Endothelial cell of umbilical vein (primary cell): ENCODE results near the gene PRMT1. TPM values are rescaled to one million over a fixed set of nuclear protein-coding genes. Genes with fewer than 3 reads are reported as not detected.

ENCODE experiments used
- BruUV-seq: library from RNA; stranded (reverse); fragments of 400-500 nt; replicated peaks from 2 replicates; lab custom pipeline; 2021; lab: Mats Ljungman, UMichigan
- CTCF ChIA-PET: fragments of 300-600, 350-600 bp; sonication (Branson Sonifier 250); formaldehyde crosslinking; loops from one replicate; lab custom pipeline; 2021; ENCODE audit warnings: antibody characterized with exemption, inconsistent platforms; lab: Charles Lee
- POLR2A ChIA-PET: fragments of 300-600, 350-600 bp; sonication (Branson Sonifier 250); formaldehyde crosslinking; loops from one replicate; lab custom pipeline; 2021; ENCODE audit warnings: antibody characterized with exemption, inconsistent platforms; lab: Charles Lee
- DNase-seq: peaks from one replicate; pipeline ENCODE4 v3.0.0-alpha.2; 2011; ENCODE audit warnings: low read depth, low spot score
- FAIRE-seq: peaks from 2 replicates; lab custom pipeline; 2011; peaks lifted over from hg19 to GRCh38; lab: Jason Lieb, UNC
- H2AFZ ChIP-seq: 2 replicates; pipeline ENCODE4 v1.6.0; 2012; ENCODE audit warnings: low read depth, low read length, control low read depth, inconsistent platforms
- H3K27ac ChIP-seq: 2 replicates; pipeline ENCODE4 v1.5.1; 2011; ENCODE audit warnings: low read depth, mild to moderate bottlenecking, control low read depth, low read length, moderate library complexity; ENCODE audit not compliant: insufficient read depth
- H3K27me3 ChIP-seq, 2 experiments: 2 replicates each; pipeline versions ENCODE4 v1.6.0 to v1.6.1; 2011; ENCODE audit warnings: low read length in 2 of 2, mixed read lengths in 1 of 2; ENCODE audit not compliant: control insufficient read depth in 2 of 2, insufficient read depth in 2 of 2
- H3K36me3 ChIP-seq, 2 experiments: 2 replicates in 1 of 2; 3 replicates in 1 of 2; pipeline ENCODE4 v1.5.1; 2011; ENCODE audit warnings: low read length in 2 of 2, mild to moderate bottlenecking in 1 of 2, moderate library complexity in 1 of 2; ENCODE audit not compliant: control insufficient read depth in 2 of 2, insufficient read depth in 2 of 2; ENCODE audit errors: extremely low read depth in 1 of 2
- H3K4me1 ChIP-seq: 3 replicates; pipeline ENCODE4 v1.5.1; 2011; ENCODE audit warnings: mild to moderate bottlenecking, low read length; ENCODE audit not compliant: control insufficient read depth, insufficient read depth; ENCODE audit errors: extremely low read depth
- H3K4me2 ChIP-seq: 2 replicates; pipeline ENCODE4 v1.6.1; 2011; ENCODE audit warnings: low read length, control low read depth, mixed read lengths; ENCODE audit not compliant: insufficient read depth
- H3K4me3 ChIP-seq, 3 experiments: fragments of 200-600 bp in 1 of 3; sonication (generic), shearing (Covaris generic) in 1 of 3; replicated peaks in 1 of 3; 2 replicates each; pipeline ENCODE4 v1.5.1; 2011 to 2016; ENCODE audit warnings: control low read depth in 3 of 3, low read length in 3 of 3, mild to moderate bottlenecking in 2 of 3, inconsistent platforms in 1 of 3, low read depth in 1 of 3, moderate library complexity in 1 of 3; ENCODE audit not compliant: insufficient read depth in 1 of 3
- H3K79me2 ChIP-seq: 2 replicates; pipeline ENCODE4 v1.6.0; 2012; ENCODE audit warnings: low read length, inconsistent platforms; ENCODE audit not compliant: control insufficient read depth, insufficient read depth
- H3K9ac ChIP-seq: replicated peaks from 2 replicates; pipeline ENCODE3; 2011; ENCODE audit warnings: low read length, control low read depth; ENCODE audit not compliant: insufficient read depth; ENCODE audit errors: extremely low read depth
- H3K9me1 ChIP-seq: replicated peaks from 3 replicates; pipeline ENCODE4 v1.6.0; 2011; ENCODE audit warnings: mild to moderate bottlenecking, low read length; ENCODE audit not compliant: control insufficient read depth, insufficient read depth; ENCODE audit errors: extremely low read depth
- H3K9me3 ChIP-seq: replicated peaks from 2 replicates; pipeline ENCODE4 v1.5.1; 2012; ENCODE audit warnings: low read length, inconsistent platforms; ENCODE audit not compliant: control insufficient read depth, insufficient read depth
- H4K20me1 ChIP-seq: replicated peaks from 2 replicates; pipeline ENCODE3; 2011; ENCODE audit warnings: mild to moderate bottlenecking, low read length; ENCODE audit not compliant: control insufficient read depth, insufficient read depth; ENCODE audit errors: extremely low read depth
- EZH2 ChIP-seq: IDR thresholded peaks from 2 replicates; pipeline ENCODE4 v1.6.1; 2012; ENCODE audit warnings: borderline replicate concordance, low read depth, mild to moderate bottlenecking, moderate library complexity, low read length, inconsistent platforms; ENCODE audit not compliant: severe bottlenecking
- FOS ChIP-seq: IDR thresholded peaks from 2 replicates; pipeline ENCODE4 v1.6.1; 2011; ENCODE audit warnings: mild to moderate bottlenecking, low read length, moderate library complexity, borderline replicate concordance; ENCODE audit not compliant: insufficient read depth
- GATA2 ChIP-seq: IDR thresholded peaks from 2 replicates; pipeline ENCODE4 v1.7.0; 2011; ENCODE audit warnings: low read depth, mild to moderate bottlenecking, moderate library complexity, mixed read lengths, low read length; ENCODE audit not compliant: insufficient read length, insufficient read depth
- JUN ChIP-seq: IDR thresholded peaks from 2 replicates; pipeline ENCODE4 v1.6.1; 2011; ENCODE audit warnings: borderline replicate concordance, low read depth; ENCODE audit not compliant: insufficient read length, insufficient read depth
- MYC ChIP-seq: IDR thresholded peaks from one replicate; pipeline ENCODE4 v1.6.1; 2011; ENCODE audit warnings: mild to moderate bottlenecking, low read depth, low read length
- POLR2A ChIP-seq: IDR thresholded peaks from 2 replicates; pipeline ENCODE4 v1.6.1; 2012; ENCODE audit warnings: low read depth, mild to moderate bottlenecking, control low read depth, low read length
- POLR2AphosphoS5 ChIP-seq: IDR thresholded peaks from 2 replicates; pipeline ENCODE4 v1.6.1; 2012; ENCODE audit warnings: low read depth, mild to moderate bottlenecking, control low read depth, low read length, moderate library complexity; ENCODE audit not compliant: insufficient read depth
- dilution Hi-C: fragments of 300-500 bp; cut with MboI; formaldehyde crosslinking; loops from one replicate; pipeline ENCODE4 v1.15.0; 2019; ENCODE audit warnings: low sequenced_read_pairs; ENCODE audit not compliant: extremely low pct_ligation_motif_present
- intact Hi-C: fragments of 100-400 bp; cut with micrococcal nuclease; formaldehyde crosslinking; loops from one replicate; pipeline ENCODE4 v1.10.0; 2022
- polyA plus RNA-seq, 4 experiments: library from polyadenylated mRNA; depleted of rRNA in 3 of 4; stranded (reverse) in 3 of 4; unstranded in 1 of 4; fragments of >200 nt; gene quantifications; 2 replicates each; pipeline versions ENCODE4 v1.2.1 to v1.2.3, GENCODE V29; 2011 to 2012; ENCODE audit warnings: missing spikeins in 1 of 4
- total RNA-seq: library from RNA; stranded (reverse); gene quantifications from 2 replicates; pipeline ENCODE4 v1.2.3, GENCODE V29; 2021
- TF ChIP-seq, protein P1 (sequence below): IDR thresholded peaks from 2 replicates; pipeline ENCODE4 v1.6.1; 2011; ENCODE audit not compliant: insufficient read depth, insufficient read length
- TF ChIP-seq, protein P2 (sequence below), 2 donors: IDR thresholded peaks; 1 replicate in 1 of 2; 2 replicates in 1 of 2; pipeline ENCODE4 v1.5.1; 2011; ENCODE audit warnings: low read length in 2 of 2, mild to moderate bottlenecking in 2 of 2, moderate library complexity in 2 of 2, control low read depth in 1 of 2, inconsistent platforms in 1 of 2, low read depth in 1 of 2; ENCODE audit not compliant: insufficient read depth in 1 of 2; ENCODE audit errors: extremely low read depth in 1 of 2

Gene PRMT1
- total and polyA plus RNA-seq, 2 donors (not counting 3 experiments of a cell fraction or from before 2014, with no cell fraction given): 242 to 542 TPM

DNA sequence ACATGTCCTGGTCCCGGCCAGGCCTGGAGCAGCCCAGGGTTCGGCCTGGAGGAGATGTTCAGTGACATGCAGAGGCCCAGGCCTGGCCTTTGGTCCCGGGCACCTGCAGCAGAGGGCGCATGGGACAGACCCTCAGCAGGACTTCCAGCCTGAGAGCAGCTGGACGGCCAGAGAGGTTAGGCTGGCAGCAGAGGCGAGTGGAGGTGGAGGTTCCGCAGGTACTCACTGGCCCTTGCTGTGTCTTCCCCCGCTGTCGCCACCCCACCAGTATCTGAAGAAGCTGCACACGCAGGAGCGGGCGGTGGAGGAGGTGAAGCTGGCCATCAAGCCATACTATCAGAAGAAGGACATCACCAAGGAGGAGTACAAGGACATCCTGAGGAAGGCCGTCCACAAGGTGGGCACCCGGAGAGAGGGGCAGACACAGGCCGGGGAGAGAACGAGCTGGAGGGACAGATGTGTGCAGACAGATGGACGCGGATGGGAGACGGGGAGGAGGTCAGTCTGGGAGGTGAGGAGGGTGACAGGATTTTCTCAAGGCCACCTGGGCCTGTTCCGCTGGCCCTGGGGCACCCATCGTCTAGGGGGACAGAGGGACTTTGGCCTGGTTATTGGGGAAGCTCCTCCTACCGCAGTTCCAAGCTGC, 19.5 kb upstream of the PRMT1 start:
- dilution Hi-C loops (no loop called here), intact Hi-C loops (no loop called here)
- no TSS peak for BruUV-seq
- ChIA-PET POLR2A (no interaction called here), CTCF (interaction anchor here (0.6 to 1.5 kb wide), 3 partner anchors 12 to 24 kb away, joined by 3 to 6 read pairs (median 4); no protein-coding TSS in a partner anchor)
- H2AFZ ChIP-seq: no peak overlapping the region
- no peaks in the 10 kb centered on the region for H3K79me2 ChIP-seq
- DNase-seq (no peak), FAIRE-seq (no peak)
- H3K27me3 ChIP-seq: no peaks in the 10 kb centered on the region
- no peak overlapping the region for H3K9ac ChIP-seq
- TF ChIP-seq GATA2 (no peak), MYC (no peak), POLR2AphosphoS5 (no peak), EZH2 (no peak), FOS (no peak), JUN (no peak), POLR2A (no peak)
- TF ChIP-seq, protein P1, sequence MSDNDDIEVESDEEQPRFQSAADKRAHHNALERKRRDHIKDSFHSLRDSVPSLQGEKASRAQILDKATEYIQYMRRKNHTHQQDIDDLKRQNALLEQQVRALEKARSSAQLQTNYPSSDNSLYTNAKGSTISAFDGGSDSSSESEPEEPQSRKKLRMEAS: no peak
- TF ChIP-seq, protein P2, sequence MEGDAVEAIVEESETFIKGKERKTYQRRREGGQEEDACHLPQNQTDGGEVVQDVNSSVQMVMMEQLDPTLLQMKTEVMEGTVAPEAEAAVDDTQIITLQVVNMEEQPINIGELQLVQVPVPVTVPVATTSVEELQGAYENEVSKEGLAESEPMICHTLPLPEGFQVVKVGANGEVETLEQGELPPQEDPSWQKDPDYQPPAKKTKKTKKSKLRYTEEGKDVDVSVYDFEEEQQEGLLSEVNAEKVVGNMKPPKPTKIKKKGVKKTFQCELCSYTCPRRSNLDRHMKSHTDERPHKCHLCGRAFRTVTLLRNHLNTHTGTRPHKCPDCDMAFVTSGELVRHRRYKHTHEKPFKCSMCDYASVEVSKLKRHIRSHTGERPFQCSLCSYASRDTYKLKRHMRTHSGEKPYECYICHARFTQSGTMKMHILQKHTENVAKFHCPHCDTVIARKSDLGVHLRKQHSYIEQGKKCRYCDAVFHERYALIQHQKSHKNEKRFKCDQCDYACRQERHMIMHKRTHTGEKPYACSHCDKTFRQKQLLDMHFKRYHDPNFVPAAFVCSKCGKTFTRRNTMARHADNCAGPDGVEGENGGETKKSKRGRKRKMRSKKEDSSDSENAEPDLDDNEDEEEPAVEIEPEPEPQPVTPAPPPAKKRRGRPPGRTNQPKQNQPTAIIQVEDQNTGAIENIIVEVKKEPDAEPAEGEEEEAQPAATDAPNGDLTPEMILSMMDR (IDR thresholded peaks at IDR 0.05; ENCODE audit: extremely low read depth in 1 of 2, insufficient read depth in 1 of 2, low read depth in 1 of 2, low read length in 2 of 2): no peak
- H4K20me1 ChIP-seq: no peaks in the 10 kb centered on the region
- no peaks in the 10 kb centered on the region for H3K4me1 ChIP-seq
- peaks cover 20 to 73% of the 10 kb centered on the region in 2 experiments for H3K36me3 ChIP-seq
- H3K27ac ChIP-seq: no peak overlapping the region
- H3K4me2 ChIP-seq: no peak overlapping the region
- H3K9me3 ChIP-seq: no peaks in the 10 kb centered on the region
- no peaks in the 10 kb centered on the region for H3K9me1 ChIP-seq
- H3K4me3 ChIP-seq: no peak overlapping the region
